ENCODE data around the gene KCNV2.

GRCh38 chr9:2741441-2742158 lies 24.3 kb downstream of the KCNV2 start:
- TF ChIP-seq CTCF (IDR thresholded peaks at IDR 0.05), result no peak
- no peak for TF ChIP-seq POLR2A (IDR thresholded peaks at IDR 0.05)
